Measurements from ENCODE around the gene NT5C3B. TPM values are rescaled to one million over a fixed set of nuclear protein-coding genes. Genes with fewer than 3 reads are reported as not detected.

Gene NT5C3B
- total and polyA plus RNA-seq, 2 experiments from 2014 or later, result 59.3 to 69.8 TPM

DNA sequence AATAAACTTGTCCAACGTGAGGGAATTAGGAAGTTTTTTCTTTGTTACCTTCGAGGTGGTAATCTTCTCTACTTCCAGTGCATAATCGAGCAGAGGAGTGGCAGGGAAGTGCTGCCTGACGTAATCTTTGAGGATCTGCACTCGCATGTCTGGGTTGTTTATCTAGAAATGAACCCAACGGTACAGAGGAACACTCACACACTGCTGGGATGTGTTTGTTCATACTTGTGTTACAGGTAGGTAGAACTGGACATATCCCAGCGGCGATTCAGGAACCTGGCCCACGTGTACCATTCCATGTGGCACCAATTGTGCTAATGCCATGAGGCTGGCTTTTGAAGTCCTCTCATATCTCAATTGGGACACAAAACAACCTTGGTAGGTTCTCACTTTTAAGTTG, 33.4 kb upstream of the NT5C3B start:
- H3K27ac ChIP-seq, result no peak overlapping the region
- TF ChIP-seq EZH2phosphoT487 (IDR thresholded peaks at IDR 0.05; ENCODE audit: insufficient read depth, low read depth) (no peak), EZH2 (IDR thresholded peaks at IDR 0.05; ENCODE audit: insufficient read depth, poor library complexity, severe bottlenecking) (no peak)
- peaks cover 5% of the 10 kb centered on the region for H3K79me2 ChIP-seq (ENCODE audit: insufficient read depth)
- no peak overlapping the region for H3K9ac ChIP-seq
- DNase-seq, result no peak
- no peaks in the 10 kb centered on the region for H3K27me3 ChIP-seq (replicated peaks; ENCODE audit: insufficient read depth)
- no peaks in the 10 kb centered on the region for H3K4me1 ChIP-seq (ENCODE audit: insufficient read depth)
- no peaks in the 10 kb centered on the region for H3K9me3 ChIP-seq (ENCODE audit: low read depth)
- H3F3A ChIP-seq (ENCODE audit: insufficient read depth), result peaks cover 68% of the 10 kb centered on the region
- WGBS, 2 experiments (ENCODE audit: low coverage in 1 of 2, low lambda C conversion rate in 2 of 2, missing lambda C conversion rate in 2 of 2), result 54 to 55% methylated on average over 9 of the region's 9 CpGs
- H3K9me2 ChIP-seq (ENCODE audit: insufficient read depth), result no peaks in the 10 kb centered on the region
- no peak overlapping the region for H3K4me2 ChIP-seq (ENCODE audit: unreplicated experiment)
- no peak overlapping the region for H3K4me3 ChIP-seq
- in situ Hi-C loops (cut with MboI), result no loop called here
- no peaks in the 10 kb centered on the region for H4K20me1 ChIP-seq (ENCODE audit: insufficient read depth)
- peaks cover 65% of the 10 kb centered on the region for H3K36me3 ChIP-seq (ENCODE audit: low read depth)
- no peak overlapping the region for H2AFZ ChIP-seq

DNA sequence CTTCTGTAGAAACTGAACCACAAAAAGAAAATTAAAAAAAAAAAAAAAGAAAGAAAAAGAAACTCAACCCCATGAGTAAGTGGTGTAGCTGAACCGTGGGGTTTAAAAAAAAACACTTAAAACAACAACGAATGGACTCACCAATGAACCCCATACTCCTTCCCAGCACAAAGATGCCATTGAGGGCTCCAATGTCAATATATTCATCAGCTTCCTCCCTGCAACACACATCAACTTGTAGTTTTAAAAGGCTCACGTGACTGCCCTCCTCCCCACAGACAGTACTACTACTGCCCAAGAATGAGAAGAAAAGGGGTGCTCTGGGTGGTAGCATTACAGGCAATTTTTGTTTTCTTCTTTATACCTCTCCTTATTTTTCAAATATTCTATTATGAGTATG, 32.5 kb upstream of the NT5C3B start:
- H4K20me1 ChIP-seq (ENCODE audit: insufficient read depth), result no peaks in the 10 kb centered on the region
- in situ Hi-C loops (cut with MboI), result no loop called here

DNA sequence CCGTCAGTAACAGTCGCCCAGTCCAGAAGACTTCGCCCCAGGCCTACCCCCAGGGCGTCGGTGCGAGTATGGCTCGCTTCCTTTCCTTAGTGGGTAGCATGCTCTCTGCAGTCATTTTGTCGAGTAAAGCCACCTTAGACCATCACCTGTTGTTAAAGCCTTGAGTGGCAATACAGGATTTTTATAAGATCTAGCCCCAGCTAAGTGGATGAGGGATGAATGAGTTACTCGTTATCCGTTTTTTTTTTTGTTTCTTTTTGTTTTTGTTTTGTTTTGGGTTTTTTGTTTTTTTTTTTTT, 29.5 kb upstream of the NT5C3B start:
- H3K9me2 ChIP-seq (ENCODE audit: insufficient read depth), result no peaks in the 10 kb centered on the region
- peaks cover 44% of the 10 kb centered on the region for H3K79me2 ChIP-seq (ENCODE audit: insufficient read depth)
- no peaks in the 10 kb centered on the region for H4K20me1 ChIP-seq (ENCODE audit: insufficient read depth)
- peak overlapping the region; percentile 73; the same call in 1 of the 2 replicates for H2AFZ ChIP-seq
- peaks cover 12% of the 10 kb centered on the region for H3K4me1 ChIP-seq (ENCODE audit: insufficient read depth)
- peaks cover 44% of the 10 kb centered on the region for H3F3A ChIP-seq (ENCODE audit: insufficient read depth)
- 3 to 7% methylated on average over 10 of the region's 10 CpGs for WGBS, 2 experiments (ENCODE audit: low coverage in 1 of 2, low lambda C conversion rate in 2 of 2, missing lambda C conversion rate in 2 of 2)
- H3K9ac ChIP-seq, result peak overlapping the region; percentile 92
- DNase-seq, result no peak
- H3K36me3 ChIP-seq (ENCODE audit: low read depth), result peaks cover 35% of the 10 kb centered on the region
- H3K27me3 ChIP-seq (replicated peaks; ENCODE audit: insufficient read depth), result no peaks in the 10 kb centered on the region
- peak overlapping the region; percentile 26; the same call in 1 of the 2 replicates for H3K27ac ChIP-seq
- peak overlapping the region; percentile 90 for H3K4me3 ChIP-seq
- H3K9me3 ChIP-seq (ENCODE audit: low read depth), result no peaks in the 10 kb centered on the region
- in situ Hi-C loops (cut with MboI), result no loop called here
- no peak for TF ChIP-seq EZH2phosphoT487 (IDR thresholded peaks at IDR 0.05; ENCODE audit: insufficient read depth, low read depth)
- no peak for TF ChIP-seq EZH2 (IDR thresholded peaks at IDR 0.05; ENCODE audit: insufficient read depth, poor library complexity, severe bottlenecking)
- H3K4me2 ChIP-seq (ENCODE audit: unreplicated experiment), result peak overlapping the region; percentile 42

More for the DNA sequence above, 32.5 kb upstream of the NT5C3B start:
- peaks cover 60% of the 10 kb centered on the region for H3K36me3 ChIP-seq (ENCODE audit: low read depth)
- no peak overlapping the region for H3K27ac ChIP-seq
- DNase-seq, result no peak
- H3K4me1 ChIP-seq (ENCODE audit: insufficient read depth), result peaks cover 5% of the 10 kb centered on the region
- H3K4me2 ChIP-seq (ENCODE audit: unreplicated experiment), result no peak overlapping the region
- peaks cover 14% of the 10 kb centered on the region for H3K79me2 ChIP-seq (ENCODE audit: insufficient read depth)
- peaks cover 63% of the 10 kb centered on the region for H3F3A ChIP-seq (ENCODE audit: insufficient read depth)
- H3K4me3 ChIP-seq, result no peak overlapping the region
- H3K9me2 ChIP-seq (ENCODE audit: insufficient read depth), result no peaks in the 10 kb centered on the region
- H2AFZ ChIP-seq, result no peak overlapping the region
- H3K9ac ChIP-seq, result no peak overlapping the region
- no peaks in the 10 kb centered on the region for H3K9me3 ChIP-seq (ENCODE audit: low read depth)
- no peaks in the 10 kb centered on the region for H3K27me3 ChIP-seq (replicated peaks; ENCODE audit: insufficient read depth)
- no peak for TF ChIP-seq EZH2 (IDR thresholded peaks at IDR 0.05; ENCODE audit: insufficient read depth, poor library complexity, severe bottlenecking)
- no peak for TF ChIP-seq EZH2phosphoT487 (IDR thresholded peaks at IDR 0.05; ENCODE audit: insufficient read depth, low read depth)
- 65 to 74% methylated on average over 3 of the region's 3 CpGs for WGBS, 2 experiments (ENCODE audit: low coverage in 1 of 2, low lambda C conversion rate in 2 of 2, missing lambda C conversion rate in 2 of 2)

DNA sequence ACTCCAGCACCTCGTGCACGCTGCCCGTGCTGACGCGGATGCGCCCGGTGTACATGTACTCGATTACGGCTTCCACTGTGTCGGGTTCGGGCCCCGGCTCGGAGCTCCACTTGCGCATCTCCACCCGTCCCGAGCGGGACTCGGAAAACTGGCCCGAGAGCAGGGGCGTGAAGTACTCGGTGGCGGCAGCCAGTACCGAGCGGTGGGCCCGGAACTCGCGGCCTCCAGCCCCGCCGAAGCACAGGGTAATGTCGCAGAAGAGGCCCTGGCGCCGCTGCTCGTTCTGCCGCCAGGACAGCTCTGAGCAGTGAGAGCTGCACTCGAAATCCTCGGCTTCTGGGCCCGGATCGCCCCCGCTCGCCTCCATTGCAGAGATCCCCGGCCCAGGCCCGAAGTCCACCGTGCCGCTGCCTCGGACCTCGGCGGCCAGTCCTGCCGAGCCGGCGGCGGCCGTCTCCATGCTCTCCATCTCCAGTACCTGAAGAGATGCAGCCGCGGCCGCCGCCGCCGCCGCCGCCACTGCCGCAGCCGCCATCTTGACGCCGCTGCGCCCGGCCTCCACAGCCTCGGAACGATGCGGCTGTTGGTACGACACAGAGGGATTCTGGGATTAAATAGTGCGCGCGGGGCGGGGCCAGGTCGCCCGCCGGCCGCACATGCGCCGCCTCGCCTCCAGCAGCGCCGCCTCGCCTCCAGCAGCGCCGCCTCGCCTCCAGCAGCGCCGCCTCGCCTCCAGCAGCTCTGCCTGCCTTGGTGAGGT, 29.0 kb upstream of the NT5C3B start, which contains the start of gene KLHL11:
TSS of gene KLHL11 (minus strand) at position 588 of the 760 bp plus-strand sequence. CDS start at position 535, 53 bp downstream.
- Histone ChIP-seq H2AFZ (peak within 1 kb of the TSS; percentile 73), H3K9me2 (ENCODE audit: insufficient read depth) (no peaks in the 10 kb centered on the region), H4K20me1 (ENCODE audit: insufficient read depth) (no peaks in the 10 kb centered on the region), H3K4me3 (peak within 1 kb of the TSS; percentile 90), H3K27me3 (replicated peaks; ENCODE audit: insufficient read depth) (no peaks in the 10 kb centered on the region), H3K4me1 (ENCODE audit: insufficient read depth) (peaks cover 12% of the 10 kb centered on the region), H3F3A (ENCODE audit: insufficient read depth) (peaks cover 38% of the 10 kb centered on the region), H3K4me2 (ENCODE audit: unreplicated experiment) (peak within 1 kb of the TSS; percentile 85), H3K36me3 (ENCODE audit: low read depth) (peaks cover 31% of the 10 kb centered on the region), H3K27ac (peak within 1 kb of the TSS; percentile 79), H3K9me3 (ENCODE audit: low read depth) (no peaks in the 10 kb centered on the region), H3K79me2 (ENCODE audit: insufficient read depth) (peaks cover 49% of the 10 kb centered on the region), H3K9ac (peak within 1 kb of the TSS; percentile 92)
- TF ChIP-seq EZH2phosphoT487 (IDR thresholded peaks at IDR 0.05; ENCODE audit: insufficient read depth, low read depth), result no peak
- no peak for TF ChIP-seq EZH2 (IDR thresholded peaks at IDR 0.05; ENCODE audit: insufficient read depth, poor library complexity, severe bottlenecking)
- peak; percentile 98 for DNase-seq
- in situ Hi-C loops (cut with MboI), result no loop called here
- 1% methylated on average over 52 to 68 of the region's 90 CpGs for WGBS, 2 experiments (ENCODE audit: low coverage in 1 of 2, low lambda C conversion rate in 2 of 2, missing lambda C conversion rate in 2 of 2)

Measured in GM23248 (cell line).